ENCODE data around the gene MYO1A.

The MYO1A gene

GRCh38 chr12:57044468-57044867 is 5.5 kb downstream of the MYO1A start:
- H3K9me3 ChIP-seq = no peaks in the 10 kb centered on the region
- H3K36me3 ChIP-seq = no peaks in the 10 kb centered on the region
- H3K4me1 ChIP-seq = no peaks in the 10 kb centered on the region
- no peak for DNase-seq
- TF ChIP-seq, protein P1, sequence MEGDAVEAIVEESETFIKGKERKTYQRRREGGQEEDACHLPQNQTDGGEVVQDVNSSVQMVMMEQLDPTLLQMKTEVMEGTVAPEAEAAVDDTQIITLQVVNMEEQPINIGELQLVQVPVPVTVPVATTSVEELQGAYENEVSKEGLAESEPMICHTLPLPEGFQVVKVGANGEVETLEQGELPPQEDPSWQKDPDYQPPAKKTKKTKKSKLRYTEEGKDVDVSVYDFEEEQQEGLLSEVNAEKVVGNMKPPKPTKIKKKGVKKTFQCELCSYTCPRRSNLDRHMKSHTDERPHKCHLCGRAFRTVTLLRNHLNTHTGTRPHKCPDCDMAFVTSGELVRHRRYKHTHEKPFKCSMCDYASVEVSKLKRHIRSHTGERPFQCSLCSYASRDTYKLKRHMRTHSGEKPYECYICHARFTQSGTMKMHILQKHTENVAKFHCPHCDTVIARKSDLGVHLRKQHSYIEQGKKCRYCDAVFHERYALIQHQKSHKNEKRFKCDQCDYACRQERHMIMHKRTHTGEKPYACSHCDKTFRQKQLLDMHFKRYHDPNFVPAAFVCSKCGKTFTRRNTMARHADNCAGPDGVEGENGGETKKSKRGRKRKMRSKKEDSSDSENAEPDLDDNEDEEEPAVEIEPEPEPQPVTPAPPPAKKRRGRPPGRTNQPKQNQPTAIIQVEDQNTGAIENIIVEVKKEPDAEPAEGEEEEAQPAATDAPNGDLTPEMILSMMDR (IDR thresholded peaks at IDR 0.05; ENCODE audit: low read depth, low read length) = no peak
- no peaks in the 10 kb centered on the region for H3K27me3 ChIP-seq
- no peak overlapping the region for H3K4me3 ChIP-seq (ENCODE audit: low read depth, low read length)

GRCh38 chr12:57042695-57043094 is 7.2 kb downstream of the MYO1A start:
- Histone ChIP-seq H3K36me3 (no peaks in the 10 kb centered on the region), H3K4me1 (no peaks in the 10 kb centered on the region), H3K27me3 (no peaks in the 10 kb centered on the region), H3K4me3 (ENCODE audit: low read depth, low read length) (no peak overlapping the region), H3K9me3 (no peaks in the 10 kb centered on the region)
- TF ChIP-seq, protein P1 (IDR thresholded peaks at IDR 0.05; ENCODE audit: low read depth, low read length) = no peak
- no peak for DNase-seq

GRCh38 chr12:57040750-57041149 is 9.2 kb downstream of the MYO1A start:
- Histone ChIP-seq H3K4me1 (no peaks in the 10 kb centered on the region), H3K4me3 (ENCODE audit: low read depth, low read length) (no peak overlapping the region), H3K36me3 (no peaks in the 10 kb centered on the region), H3K9me3 (no peaks in the 10 kb centered on the region), H3K27me3 (no peaks in the 10 kb centered on the region)
- DNase-seq = no peak
- TF ChIP-seq, protein P1 (IDR thresholded peaks at IDR 0.05; ENCODE audit: low read depth, low read length) = no peak

DNA sequence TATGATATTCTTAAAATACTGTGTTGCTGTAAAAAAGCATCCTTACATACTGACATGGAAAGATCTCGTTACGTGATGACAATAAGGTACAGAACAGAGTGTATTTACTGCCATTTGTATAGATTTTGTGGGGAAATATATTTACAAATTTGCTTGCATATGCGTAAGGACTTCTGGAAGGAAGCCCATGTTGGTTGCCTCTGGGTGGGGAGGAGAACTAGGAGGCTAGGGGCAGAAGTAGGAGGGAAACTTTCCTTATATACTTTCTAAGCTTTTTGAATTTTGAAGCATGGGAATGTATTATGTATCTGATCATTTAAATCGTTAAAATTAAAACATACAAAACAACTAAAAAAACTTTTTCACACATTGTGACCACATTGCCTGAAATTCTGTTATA is 9.7 kb downstream of the MYO1A start:
- H3K9me3 ChIP-seq = no peaks in the 10 kb centered on the region
- H3K4me1 ChIP-seq = no peaks in the 10 kb centered on the region
- H3K27me3 ChIP-seq = no peaks in the 10 kb centered on the region
- no peaks in the 10 kb centered on the region for H3K36me3 ChIP-seq
- H3K4me3 ChIP-seq (ENCODE audit: low read depth, low read length) = no peak overlapping the region
- no peak for DNase-seq
- TF ChIP-seq, protein P1 (IDR thresholded peaks at IDR 0.05; ENCODE audit: low read depth, low read length) = no peak

- H3K9me3 ChIP-seq = no peaks in the 10 kb centered on the region
- no peaks in the 10 kb centered on the region for H3K36me3 ChIP-seq
- H3K27me3 ChIP-seq = no peaks in the 10 kb centered on the region
- H3K4me3 ChIP-seq (ENCODE audit: low read depth, low read length) = no peak overlapping the region
- no peaks in the 10 kb centered on the region for H3K4me1 ChIP-seq
- no peak for DNase-seq
- TF ChIP-seq, protein P1 (IDR thresholded peaks at IDR 0.05; ENCODE audit: low read depth, low read length) = no peak
Observed at GRCh38 chr12:57039016-57039798, 10.7 kb downstream of the MYO1A start.

GRCh38 chr12:57037264-57037663 is 12.7 kb downstream of the MYO1A start:
- no peaks in the 10 kb centered on the region for H3K9me3 ChIP-seq
- no peaks in the 10 kb centered on the region for H3K36me3 ChIP-seq
- TF ChIP-seq, protein P1 (IDR thresholded peaks at IDR 0.05; ENCODE audit: low read depth, low read length) = no peak
- no peak for DNase-seq
- H3K27me3 ChIP-seq = no peaks in the 10 kb centered on the region
- no peak overlapping the region for H3K4me3 ChIP-seq (ENCODE audit: low read depth, low read length)
- no peaks in the 10 kb centered on the region for H3K4me1 ChIP-seq
